ENCODE data around the gene UBR4.

UBR4 gene

DNA sequence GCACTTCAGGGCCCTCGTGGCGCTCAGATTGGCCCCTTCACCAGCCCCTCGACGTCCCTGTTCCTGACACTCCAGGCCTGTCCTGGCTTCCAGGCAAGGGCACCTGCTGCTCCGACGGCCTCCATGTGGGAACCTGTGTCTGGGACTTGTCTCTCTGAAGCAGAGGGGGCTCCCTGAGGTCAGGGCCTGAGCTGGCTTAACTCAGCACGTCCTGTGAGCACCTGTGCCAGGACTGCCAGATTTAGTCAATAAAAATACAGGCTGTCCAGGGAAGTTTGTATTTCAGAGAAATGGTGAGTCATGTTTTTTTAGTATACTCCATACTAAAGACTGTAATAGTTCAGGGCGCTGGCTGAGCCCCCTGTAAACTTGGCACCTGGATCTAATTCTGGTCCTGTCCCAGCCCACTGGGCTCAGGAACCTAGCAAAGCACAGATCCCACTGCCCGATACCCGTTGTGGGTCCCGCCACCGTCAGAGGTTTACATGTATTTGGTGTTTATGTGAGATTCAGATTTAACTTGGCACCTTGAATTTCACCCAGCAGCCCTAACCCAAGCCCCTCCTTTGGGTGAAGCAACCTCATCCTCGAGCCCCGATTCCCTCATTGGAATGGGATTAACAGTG lies 143.7 kb downstream of the UBR4 start:
- no peak for DNase-seq (ENCODE audit: low read depth)
- TF ChIP-seq MYC (IDR thresholded peaks at IDR 0.05; ENCODE audit: low read depth, low read length) = no peak
- TF ChIP-seq, protein P1, sequence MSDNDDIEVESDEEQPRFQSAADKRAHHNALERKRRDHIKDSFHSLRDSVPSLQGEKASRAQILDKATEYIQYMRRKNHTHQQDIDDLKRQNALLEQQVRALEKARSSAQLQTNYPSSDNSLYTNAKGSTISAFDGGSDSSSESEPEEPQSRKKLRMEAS (IDR thresholded peaks at IDR 0.05; ENCODE audit: low read depth, low read length) = no peak
- TF ChIP-seq POLR2A (IDR thresholded peaks at IDR 0.05; ENCODE audit: extremely low read depth, insufficient read length) = no peak
- no peak overlapping the region for H3K4me3 ChIP-seq (ENCODE audit: low read depth, low read length)

- TF ChIP-seq MYC (IDR thresholded peaks at IDR 0.05; ENCODE audit: low read depth, low read length) (no peak), POLR2A (IDR thresholded peaks at IDR 0.05; ENCODE audit: extremely low read depth, insufficient read length) (no peak)
- TF ChIP-seq, protein P1 (IDR thresholded peaks at IDR 0.05; ENCODE audit: low read depth, low read length) = no peak
- TF ChIP-seq, protein P2, sequence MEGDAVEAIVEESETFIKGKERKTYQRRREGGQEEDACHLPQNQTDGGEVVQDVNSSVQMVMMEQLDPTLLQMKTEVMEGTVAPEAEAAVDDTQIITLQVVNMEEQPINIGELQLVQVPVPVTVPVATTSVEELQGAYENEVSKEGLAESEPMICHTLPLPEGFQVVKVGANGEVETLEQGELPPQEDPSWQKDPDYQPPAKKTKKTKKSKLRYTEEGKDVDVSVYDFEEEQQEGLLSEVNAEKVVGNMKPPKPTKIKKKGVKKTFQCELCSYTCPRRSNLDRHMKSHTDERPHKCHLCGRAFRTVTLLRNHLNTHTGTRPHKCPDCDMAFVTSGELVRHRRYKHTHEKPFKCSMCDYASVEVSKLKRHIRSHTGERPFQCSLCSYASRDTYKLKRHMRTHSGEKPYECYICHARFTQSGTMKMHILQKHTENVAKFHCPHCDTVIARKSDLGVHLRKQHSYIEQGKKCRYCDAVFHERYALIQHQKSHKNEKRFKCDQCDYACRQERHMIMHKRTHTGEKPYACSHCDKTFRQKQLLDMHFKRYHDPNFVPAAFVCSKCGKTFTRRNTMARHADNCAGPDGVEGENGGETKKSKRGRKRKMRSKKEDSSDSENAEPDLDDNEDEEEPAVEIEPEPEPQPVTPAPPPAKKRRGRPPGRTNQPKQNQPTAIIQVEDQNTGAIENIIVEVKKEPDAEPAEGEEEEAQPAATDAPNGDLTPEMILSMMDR (IDR thresholded peaks at IDR 0.05; ENCODE audit: low read depth, low read length) = no peak
- DNase-seq (ENCODE audit: low read depth) = no peak
- H3K4me3 ChIP-seq (ENCODE audit: low read depth, low read length) = no peak overlapping the region
Observed at GRCh38 chr1:19065526-19066247, 144.4 kb downstream of the UBR4 start.

DNA sequence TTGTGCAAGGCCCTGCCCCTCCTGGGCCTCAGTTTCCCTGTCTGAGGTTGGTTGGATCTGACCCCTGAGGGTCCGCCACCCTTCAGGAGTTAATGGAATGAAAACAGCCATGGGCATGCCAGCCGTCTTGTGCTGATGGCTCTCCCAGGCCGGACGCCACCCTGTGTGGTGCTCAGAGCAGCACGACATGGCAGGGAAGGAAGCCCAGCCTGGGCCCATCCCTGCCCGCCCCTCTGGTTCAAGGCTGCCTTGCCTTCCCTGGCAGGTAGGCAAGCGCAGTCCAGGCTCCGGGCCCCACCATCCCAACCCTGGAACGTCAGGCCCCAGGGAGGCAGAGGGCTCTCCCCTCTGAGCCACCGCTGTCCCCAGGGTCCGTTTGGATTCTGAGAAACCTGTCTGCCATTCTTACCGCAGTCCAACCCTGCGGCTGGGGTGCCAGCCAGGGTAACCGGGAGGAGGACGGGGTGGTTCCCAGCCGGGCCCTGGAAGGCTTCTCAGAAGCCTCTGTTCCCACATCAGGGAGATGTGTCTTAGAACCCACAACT lies 145.1 kb downstream of the UBR4 start:
- no peak for DNase-seq (ENCODE audit: low read depth)
- no peak for TF ChIP-seq MYC (IDR thresholded peaks at IDR 0.05; ENCODE audit: low read depth, low read length)
- TF ChIP-seq POLR2A (IDR thresholded peaks at IDR 0.05; ENCODE audit: extremely low read depth, insufficient read length) = no peak
- TF ChIP-seq, protein P1 (IDR thresholded peaks at IDR 0.05; ENCODE audit: low read depth, low read length) = no peak
- TF ChIP-seq, protein P2 (IDR thresholded peaks at IDR 0.05; ENCODE audit: low read depth, low read length) = no peak
- H3K4me3 ChIP-seq (ENCODE audit: low read depth, low read length) = no peak overlapping the region

DNA sequence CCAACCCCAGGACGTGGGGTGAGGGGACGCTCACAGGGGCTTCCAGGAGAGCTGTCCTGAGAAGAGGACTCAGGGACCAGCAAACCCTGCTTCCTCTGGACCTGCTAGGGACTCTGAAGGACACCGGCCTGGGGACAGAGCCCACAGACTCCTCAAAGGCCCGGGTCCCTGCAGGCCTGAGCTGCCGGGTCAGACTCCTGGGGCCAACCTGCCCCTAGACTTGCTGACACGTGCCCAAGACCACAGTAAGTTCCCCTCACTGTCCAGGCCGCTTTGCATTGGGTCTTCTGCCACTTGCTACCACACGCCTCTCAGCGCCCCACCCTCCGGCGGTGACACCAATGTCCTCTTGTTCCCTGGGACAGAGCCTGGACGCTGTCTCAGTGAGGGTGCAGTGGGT lies 146.9 kb downstream of the UBR4 start:
- TF ChIP-seq, protein P1 (IDR thresholded peaks at IDR 0.05; ENCODE audit: low read depth, low read length) = no peak
- TF ChIP-seq POLR2A (IDR thresholded peaks at IDR 0.05; ENCODE audit: extremely low read depth, insufficient read length) = no peak
- no peak for TF ChIP-seq MYC (IDR thresholded peaks at IDR 0.05; ENCODE audit: low read depth, low read length)
- TF ChIP-seq, protein P2 (IDR thresholded peaks at IDR 0.05; ENCODE audit: low read depth, low read length) = no peak
- no peak overlapping the region for H3K4me3 ChIP-seq (ENCODE audit: low read depth, low read length)
- no peak for DNase-seq (ENCODE audit: low read depth)

DNA sequence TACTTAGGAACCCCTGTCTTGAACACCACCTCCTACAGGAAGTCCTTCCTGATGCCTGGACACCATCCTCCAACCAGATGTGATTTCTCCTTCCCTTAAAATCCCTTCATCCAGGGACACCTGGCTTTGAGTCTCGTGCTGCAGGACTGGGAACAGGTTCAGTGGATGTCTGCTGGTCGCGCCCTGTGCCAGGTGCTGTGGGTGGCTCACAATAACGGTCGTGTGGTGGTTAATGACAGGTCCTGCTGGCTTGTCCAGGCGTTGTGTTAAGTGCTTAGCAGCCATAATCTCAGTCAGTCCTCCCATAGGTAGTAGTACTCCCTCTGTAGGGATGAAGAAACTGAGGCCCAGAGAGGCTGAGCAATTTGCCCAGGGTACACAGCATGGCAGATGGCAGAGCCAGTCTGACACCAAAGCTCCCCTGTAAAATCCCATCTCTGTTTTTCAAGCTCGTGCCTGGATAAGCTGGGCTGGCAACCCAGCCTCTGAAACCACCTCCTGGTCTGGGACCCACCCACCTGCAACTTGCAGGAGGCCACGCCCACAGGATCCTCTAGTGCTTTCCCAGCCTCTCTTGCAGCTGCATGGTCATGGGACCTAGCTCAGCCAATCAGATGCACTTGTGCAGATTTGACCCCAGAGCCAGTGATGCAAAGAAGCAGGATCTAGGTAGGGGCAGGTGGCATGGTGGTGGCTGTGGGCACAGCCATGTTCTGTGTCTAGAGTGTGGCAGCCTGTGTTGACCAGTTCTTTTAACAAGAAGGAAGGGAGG lies 147.6 kb downstream of the UBR4 start:
- no peak for DNase-seq (ENCODE audit: low read depth)
- no peak overlapping the region for H3K4me3 ChIP-seq (ENCODE audit: low read depth, low read length)
- TF ChIP-seq, protein P1 (IDR thresholded peaks at IDR 0.05; ENCODE audit: low read depth, low read length) = no peak
- TF ChIP-seq, protein P2 (IDR thresholded peaks at IDR 0.05; ENCODE audit: low read depth, low read length) = no peak
- no peak for TF ChIP-seq MYC (IDR thresholded peaks at IDR 0.05; ENCODE audit: low read depth, low read length)
- TF ChIP-seq POLR2A (IDR thresholded peaks at IDR 0.05; ENCODE audit: extremely low read depth, insufficient read length) = no peak
